Measurements from ENCODE around the gene CCSER1.

Gene CCSER1

DNA sequence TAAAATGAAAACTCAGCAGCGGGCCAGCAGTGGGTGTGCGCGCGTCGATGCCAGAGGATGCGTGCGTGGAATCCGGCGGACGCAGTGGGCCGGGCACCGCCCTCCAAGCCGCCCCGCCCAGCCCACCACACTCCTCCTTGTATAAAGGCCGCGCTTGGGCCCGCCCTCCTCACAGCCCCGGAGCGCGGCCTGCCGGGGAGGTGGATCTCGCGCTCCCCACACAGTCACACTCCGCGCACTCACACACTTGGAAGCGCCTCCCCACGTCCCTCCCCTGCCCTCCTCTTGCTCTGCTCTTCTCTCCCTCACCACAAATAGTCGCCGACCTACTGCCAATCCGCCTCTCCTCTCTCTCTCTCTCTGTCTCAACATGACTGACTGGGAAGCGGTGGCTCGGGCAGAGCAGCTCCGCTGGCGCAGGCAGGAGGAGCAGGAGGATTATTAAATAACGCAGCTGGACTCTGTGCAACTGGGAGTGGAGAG, at the start of gene CCSER1:
CCSER1 (plus strand) TSS at position 172 of the 483 bp plus-strand sequence.
- DNase-seq (ENCODE audit: low read depth in 2 of 3, low spot score in 2 of 3) = no peak

DNA sequence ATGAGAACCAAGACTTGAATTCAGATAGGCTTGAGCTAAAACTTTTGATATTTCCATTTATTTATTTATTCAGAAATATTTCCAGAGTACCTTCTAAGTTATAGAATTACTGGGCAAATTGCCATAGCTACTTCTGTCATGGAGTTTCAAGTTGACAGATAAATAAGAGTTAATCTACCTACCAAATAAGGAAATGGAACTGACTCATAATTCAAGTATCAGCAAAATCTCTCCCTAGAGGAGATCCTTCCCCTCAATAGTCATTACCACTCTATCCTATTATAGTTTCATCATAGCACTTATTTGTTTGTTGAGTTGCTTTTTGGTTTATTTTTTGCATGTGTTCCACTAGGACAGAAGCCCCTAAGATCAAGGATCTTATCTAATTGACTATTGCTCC, 48.8 kb upstream of the CCSER1 start:
- DNase-seq (ENCODE audit: low read depth in 2 of 3, low spot score in 2 of 3) = no peak

GRCh38 chr4:90080116-90080515, 47.1 kb upstream of the CCSER1 start:
- DNase-seq (ENCODE audit: low read depth in 2 of 3, low spot score in 2 of 3) = no peak

DNA sequence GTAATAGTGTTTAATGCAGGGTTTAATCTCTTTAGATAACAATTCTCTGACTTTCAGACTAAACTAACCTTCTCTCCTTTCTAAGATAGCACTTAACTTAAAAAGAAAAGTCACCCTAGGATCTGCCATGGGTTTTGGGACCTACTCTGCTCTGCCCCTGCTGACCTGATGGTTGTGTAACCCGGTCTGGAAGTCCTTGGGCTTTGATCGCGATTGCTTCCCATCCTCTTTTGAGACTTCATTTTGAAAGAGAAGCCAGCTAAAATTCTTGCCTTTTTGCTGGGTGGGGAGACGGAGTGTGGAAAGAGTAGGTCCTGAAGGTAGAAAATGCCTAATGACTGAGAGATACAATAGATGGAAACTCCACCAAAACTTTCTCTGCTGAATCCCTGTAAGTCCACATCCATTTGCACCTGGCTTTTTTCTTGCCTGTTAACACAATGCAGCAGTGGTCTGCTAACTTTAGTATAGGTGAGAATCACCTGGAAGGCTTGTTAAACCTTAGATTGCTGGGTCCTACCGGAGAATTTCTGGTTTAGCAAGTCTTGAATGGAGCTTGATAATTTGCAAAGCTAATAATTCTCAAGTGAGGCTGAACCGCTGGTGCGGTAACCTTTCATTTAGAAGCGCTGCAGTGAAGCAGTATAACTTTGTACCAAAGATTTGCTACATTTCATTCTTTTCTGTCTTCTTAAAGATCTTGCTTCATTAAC, 45.6 kb upstream of the CCSER1 start:
- no peak for DNase-seq (ENCODE audit: low read depth in 2 of 3, low spot score in 2 of 3)

GRCh38 chr4:90082449-90082848, 44.7 kb upstream of the CCSER1 start:
- DNase-seq (ENCODE audit: low read depth in 2 of 3, low spot score in 2 of 3) = no peak

GRCh38 chr4:90084277-90084966, 42.8 kb upstream of the CCSER1 start:
- DNase-seq (ENCODE audit: low read depth in 2 of 3, low spot score in 2 of 3) = no peak

- no peak for DNase-seq (ENCODE audit: low read depth in 2 of 3, low spot score in 2 of 3)
These were observed 42.3 kb upstream of the CCSER1 start for GRCh38 chr4:90084967-90085295.

- no peak for DNase-seq (ENCODE audit: low read depth in 2 of 3, low spot score in 2 of 3)
These were observed 33.7 kb upstream of the CCSER1 start for GRCh38 chr4:90093526-90093925.

DNA sequence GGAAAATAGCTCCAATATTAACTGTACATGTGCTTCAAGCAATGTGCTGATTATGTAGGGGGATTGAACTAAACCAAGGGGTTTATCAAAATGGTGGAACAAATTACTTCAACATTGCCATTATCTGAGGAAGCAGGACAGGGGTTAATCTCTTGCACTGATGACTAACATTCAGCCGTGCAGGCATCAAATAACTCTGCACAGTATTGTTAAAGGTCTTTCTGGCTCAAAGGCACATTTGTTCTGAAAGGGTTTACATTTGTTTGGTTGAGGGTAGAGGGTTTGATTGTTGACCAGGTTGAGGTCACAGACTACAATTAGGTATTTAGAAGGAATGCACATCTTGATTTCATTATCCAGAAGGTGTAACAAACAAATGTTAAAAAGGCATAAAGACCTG, 32.2 kb upstream of the CCSER1 start:
- DNase-seq (ENCODE audit: low read depth in 2 of 3, low spot score in 2 of 3) = no peak

DNA sequence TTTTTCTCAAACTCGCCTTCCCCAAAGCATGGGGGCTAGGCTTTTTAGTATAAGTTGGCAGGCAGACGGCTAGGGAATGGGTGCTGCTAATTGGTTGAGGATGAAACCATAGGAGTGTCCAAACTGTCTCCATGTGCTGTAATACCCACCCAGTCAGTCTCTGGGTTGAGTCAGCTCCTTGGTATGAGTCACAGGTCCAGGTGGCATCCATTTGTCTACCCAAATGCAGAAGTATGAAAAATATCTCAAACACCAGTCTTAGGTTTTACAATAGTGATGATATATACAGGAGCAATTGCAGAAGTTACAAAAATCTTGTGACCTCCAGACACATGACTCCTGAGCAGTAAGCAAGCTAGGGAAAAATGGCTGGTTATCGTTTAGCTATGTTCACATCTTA, 27.4 kb upstream of the CCSER1 start:
- no peak for DNase-seq (ENCODE audit: low read depth in 2 of 3, low spot score in 2 of 3)

DNA sequence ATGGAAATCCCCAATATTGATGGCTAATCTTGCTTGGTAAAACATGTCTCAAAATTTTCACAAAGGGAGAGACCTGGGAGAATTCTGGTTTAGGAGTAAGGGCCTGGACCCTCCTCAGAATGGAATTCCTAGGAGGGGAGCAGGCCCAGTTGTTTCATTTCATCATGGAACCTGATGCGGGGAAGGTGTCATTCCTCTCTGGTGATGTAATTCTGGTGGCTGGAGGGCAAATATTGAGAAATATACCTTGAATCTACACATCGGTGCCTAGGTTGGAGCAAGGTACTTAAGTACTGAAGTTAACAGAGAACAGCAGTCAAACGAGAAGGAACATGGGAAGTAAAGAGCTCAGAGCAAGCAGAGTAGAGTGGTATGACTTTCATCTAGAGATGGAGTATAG, 23.2 kb upstream of the CCSER1 start:
- no peak for DNase-seq (ENCODE audit: low read depth in 2 of 3, low spot score in 2 of 3)

GRCh38 chr4:90105274-90105673, 21.9 kb upstream of the CCSER1 start:
- no peak for DNase-seq (ENCODE audit: low read depth in 2 of 3, low spot score in 2 of 3)

- no peak for DNase-seq (ENCODE audit: low read depth in 2 of 3, low spot score in 2 of 3)
These were observed 14.5 kb upstream of the CCSER1 start for GRCh38 chr4:90112715-90113114.

DNA sequence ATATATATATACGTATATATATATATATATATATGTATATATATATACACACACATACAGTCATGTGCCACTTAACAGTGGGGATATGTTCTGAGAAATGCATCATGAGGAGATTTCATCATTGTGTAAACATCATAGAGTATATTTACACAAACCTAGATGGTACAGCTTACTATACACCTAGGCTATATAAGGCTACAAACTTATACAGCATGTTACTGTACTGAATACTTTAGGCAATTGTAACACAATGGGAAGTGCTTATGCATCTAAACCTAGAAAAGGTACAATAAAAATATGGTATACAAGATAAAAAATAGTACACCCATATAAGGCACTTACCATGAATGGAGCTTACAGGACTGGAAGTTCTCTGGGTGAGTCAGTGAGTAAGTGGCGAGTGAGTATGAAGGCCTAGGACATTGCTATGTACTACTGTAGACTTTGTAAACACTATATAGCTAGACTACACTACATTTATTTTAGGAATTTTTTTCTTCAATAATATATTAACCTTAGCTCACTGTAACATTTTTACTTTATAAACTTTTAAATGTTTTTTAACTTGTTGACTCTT, 13.2 kb upstream of the CCSER1 start:
- no peak for DNase-seq (ENCODE audit: low read depth in 2 of 3, low spot score in 2 of 3)

GRCh38 chr4:90118527-90119195, 8.5 kb upstream of the CCSER1 start:
- DNase-seq (ENCODE audit: low read depth in 2 of 3, low spot score in 2 of 3) = no peak

GRCh38 chr4:90120037-90120436, 7.2 kb upstream of the CCSER1 start:
- no peak for DNase-seq (ENCODE audit: low read depth in 2 of 3, low spot score in 2 of 3)

DNA sequence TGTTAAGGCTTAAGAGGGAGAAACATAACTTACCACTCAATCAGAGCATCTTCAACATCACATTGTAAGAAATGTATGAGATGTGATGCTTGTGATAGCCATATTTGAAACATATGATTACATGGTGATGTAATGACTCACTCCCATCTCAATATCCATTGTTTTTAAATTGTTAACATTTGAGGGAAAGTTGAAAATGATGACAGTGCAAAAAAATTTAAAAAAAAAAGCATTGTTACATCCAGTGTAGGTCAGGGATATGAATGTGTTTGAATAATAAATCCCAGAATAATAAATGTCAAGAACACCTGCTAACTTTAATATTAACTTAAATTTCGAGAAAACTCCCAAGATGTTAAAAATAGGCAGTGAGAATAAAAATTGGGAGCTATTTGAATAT, 6.4 kb upstream of the CCSER1 start:
- DNase-seq (ENCODE audit: low read depth in 2 of 3, low spot score in 2 of 3) = no peak

DNA sequence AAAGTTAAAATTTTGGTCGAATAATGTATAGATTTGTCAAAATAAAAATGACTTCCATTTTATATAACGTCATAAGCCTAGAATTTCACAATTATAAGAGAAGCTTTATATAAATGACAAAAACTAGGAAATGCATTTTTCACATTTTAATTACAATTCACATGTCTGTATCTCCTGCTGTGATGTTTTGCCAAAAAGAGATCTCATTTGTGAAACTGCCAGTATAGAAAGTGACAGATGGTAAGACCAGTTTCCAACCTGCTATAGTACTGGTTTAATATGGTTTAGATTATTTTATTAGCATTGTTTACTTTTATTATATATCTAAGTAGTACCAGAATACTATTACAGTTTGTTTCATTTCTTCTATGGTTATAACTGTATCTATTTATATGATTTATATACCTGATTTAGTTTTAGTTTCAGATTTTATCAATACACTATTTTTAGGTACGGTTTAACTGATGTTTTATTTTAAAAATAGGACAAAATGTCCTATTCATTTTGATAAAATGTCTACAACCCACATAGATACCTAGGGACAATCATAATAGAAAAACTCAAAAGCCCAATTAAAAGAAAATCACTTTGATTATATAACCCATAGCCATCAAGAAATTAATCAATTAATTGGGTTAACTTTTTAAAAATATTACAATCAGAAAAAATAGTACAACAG, 5.4 kb upstream of the CCSER1 start:
- no peak for DNase-seq (ENCODE audit: low read depth in 2 of 3, low spot score in 2 of 3)

GRCh38 chr4:90122355-90122748, 4.8 kb upstream of the CCSER1 start:
- DNase-seq (ENCODE audit: low read depth in 2 of 3, low spot score in 2 of 3) = no peak

- no peak for DNase-seq (ENCODE audit: low read depth in 2 of 3, low spot score in 2 of 3)
These were observed 2.9 kb upstream of the CCSER1 start for GRCh38 chr4:90124276-90124675.

GRCh38 chr4:90126805-90127204, 389 bp upstream of the CCSER1 start:
- DNase-seq (ENCODE audit: low read depth in 2 of 3, low spot score in 2 of 3) = no peak
